GM19240 (cell line): Measurements from ENCODE around the gene TRAF3IP3.

ENCODE experiments used
- DNase-seq: peaks from one replicate; pipeline ENCODE4 v3.0.0; 2011; ENCODE audit warnings: low spot score; ENCODE audit not compliant: insufficient read length

Gene TRAF3IP3

DNA sequence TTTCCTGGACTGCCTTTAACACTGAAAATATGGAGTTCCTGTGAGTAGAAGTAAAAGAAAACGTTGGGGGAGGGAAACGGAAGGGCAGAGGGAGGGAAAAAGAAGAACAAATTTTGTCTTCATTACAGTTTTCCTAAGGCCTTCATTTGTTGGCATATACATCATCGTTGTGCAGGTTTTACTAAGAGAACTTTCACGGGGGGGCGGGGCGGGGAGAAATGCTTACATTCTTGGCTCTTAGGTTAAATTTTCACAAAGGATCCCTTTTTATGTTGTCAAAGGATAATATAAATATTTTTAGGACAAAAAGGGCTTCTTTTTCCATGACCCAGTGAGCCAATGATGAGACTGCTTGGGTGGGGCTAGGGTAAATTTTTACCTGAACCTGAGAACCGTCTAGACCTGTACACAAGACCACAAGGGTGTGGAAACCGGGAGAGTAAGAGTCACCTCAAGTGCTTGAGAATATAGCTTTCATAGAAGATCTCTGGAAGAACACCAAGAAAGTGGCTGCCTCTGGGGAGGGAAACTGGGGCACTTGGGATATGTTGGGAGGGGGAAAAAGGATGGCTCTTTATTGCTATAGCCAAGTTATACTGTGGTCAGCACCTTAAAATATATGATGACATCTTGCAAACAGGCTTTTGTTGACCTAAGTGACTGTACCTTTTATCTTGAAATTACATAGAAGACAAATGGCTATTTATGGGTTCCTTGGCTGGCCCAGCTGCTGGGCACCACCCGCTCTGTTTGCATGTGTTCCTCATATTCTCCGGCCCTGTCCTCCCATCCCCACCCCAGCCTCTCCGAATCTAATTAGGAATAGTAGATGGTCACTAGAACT is 70.0 kb downstream of the TRAF3IP3 start:
- no peak for DNase-seq

DNA sequence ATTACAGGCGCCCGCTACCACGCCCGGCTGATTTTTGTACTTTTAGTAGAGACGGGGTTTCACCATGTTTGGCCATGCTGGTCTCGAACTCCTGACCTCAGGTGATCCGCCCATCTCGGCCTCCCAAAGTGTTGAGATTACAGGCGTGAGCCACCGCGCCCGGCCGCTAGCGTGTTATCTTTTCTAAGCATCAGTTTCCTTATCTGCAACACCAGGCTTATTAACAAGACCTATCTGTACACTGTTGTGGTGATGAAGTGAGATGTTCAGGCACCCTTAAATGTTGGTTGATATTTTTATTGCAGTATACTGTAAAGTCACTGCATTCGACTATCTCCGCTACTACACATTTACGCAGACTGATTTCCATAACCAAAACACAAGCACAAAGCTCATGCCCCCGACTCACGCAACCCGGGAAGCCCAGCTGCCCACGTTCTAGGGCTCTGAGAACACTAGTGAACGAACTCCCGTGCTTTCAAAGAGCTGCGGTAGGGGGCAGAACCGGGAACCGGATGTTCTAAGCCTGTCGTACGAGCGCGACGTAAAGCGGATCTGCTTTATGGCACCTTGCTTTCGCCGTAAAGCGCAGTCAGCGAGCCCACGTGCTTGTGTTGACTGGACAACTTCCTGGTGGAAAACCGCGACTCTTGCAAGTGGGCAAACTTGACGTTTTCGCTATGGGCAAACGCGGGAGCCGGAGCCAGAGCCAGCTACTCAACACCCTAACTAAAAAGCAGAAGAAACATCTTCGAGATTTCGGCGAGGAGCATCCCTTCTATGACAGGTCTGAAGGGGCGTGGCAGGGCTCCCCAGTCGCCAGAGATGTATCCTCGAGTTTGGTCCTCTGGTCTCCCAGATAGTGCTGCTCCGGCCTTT is 71.8 kb downstream of the TRAF3IP3 start, which contains the start of gene UTP25:
UTP25 (plus strand) TSS at position 589 of the 879 bp plus-strand sequence; CDS start at position 681, 92 bp downstream.
- DNase-seq, result peak; percentile 65

DNA sequence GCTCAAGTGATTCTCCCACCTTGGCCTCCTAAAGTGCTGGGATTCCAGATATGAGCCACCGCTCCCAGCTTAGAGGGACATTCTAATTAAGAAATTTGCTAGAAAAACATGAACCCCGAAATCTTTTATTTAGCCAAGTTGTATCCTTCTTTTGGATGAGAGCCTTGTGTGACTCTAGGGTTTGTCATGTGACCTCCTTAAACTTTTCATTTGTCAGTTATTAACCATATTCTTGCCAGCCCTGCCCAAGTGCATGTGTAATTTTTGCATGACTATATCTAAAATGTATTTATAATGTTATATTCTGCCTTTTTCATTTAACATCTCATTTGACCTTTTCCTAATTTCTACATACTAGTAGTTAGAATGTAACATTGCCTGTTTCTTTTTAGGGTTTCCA is 73.9 kb downstream of the TRAF3IP3 start:
- no peak for DNase-seq

DNA sequence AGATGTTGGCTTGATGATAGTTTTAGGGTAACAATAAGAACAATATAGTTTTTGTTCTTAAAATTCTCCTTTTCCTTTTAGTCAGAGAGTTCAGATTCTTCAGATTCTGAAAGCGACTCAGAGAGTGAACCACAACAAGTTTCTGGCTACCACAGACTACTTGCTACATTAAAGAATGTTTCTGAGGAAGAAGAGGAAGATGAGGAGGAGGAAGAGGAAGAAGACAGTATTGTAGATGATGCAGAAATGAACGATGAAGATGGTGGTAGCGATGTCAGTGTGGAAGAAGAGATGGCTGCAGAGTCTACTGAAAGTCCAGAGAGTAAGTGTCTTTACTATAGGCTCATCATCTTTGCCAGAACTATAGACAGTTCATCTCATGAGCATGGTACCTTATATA is 74.9 kb downstream of the TRAF3IP3 start:
- DNase-seq, result no peak

DNA sequence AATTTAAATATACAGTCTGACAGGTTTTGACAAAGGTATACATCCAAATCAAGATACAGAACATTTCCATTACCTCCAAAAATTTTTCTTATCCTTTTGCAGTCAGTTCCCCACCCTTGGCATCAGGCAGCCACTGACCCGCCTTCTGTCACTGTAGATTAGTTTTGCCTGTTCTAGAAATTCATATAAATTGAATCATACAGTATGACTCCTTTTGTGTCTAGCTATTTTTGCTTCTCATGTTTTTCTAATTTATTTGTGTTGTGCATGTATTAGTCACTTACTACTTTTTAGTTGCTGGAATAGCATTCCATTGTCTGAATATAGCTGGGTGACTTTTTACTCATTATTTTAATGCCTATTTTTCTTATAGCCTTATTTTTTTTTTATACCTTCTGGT is 75.8 kb downstream of the TRAF3IP3 start:
- no peak for DNase-seq
